MM.1S (cell line): ENCODE results near the gene PKHD1.

Experiments used
- EZH2 ChIP-seq: fragments of 300-600 bp; sonication (generic); optimal IDR thresholded peaks from 2 replicates; pipeline ENCODE3; 2017; ENCODE audit warnings: low read depth, mild to moderate bottlenecking, antibody characterized with exemption, low read length, mixed read lengths
- EZH2phosphoT487 ChIP-seq: fragments of 300-600 bp; sonication (generic); IDR thresholded peaks from 2 replicates; pipeline ENCODE4 v1.6.1; 2018; ENCODE audit warnings: antibody characterized with exemption, low read length
- TF ChIP-seq, protein P1 (sequence below): fragments of 300-600 bp; sonication (generic); IDR thresholded peaks from 2 replicates; pipeline ENCODE4 v1.5.1; 2016; ENCODE audit warnings: antibody characterized with exemption, low read length, mixed read lengths

DNA sequence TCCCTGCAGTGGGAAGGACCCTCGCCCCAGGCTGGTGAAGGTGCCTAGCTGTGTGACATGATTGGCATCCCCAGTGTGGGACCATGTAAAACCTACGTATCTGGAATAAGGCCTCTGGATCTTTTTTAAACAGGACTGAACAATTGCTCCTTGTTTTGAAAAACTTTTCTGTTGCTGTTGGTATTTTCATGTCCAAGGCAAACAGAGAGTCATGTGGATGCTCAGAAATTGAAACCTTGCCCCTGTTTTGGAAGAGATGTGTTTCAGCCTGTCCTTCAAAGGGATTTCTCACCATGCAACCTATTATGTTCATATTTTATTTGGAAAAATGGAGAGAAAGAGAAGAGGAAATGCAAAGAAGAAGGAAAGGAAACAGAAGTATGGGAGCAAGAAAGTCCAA lies 362.3 kb downstream of the PKHD1 start:
- TF ChIP-seq, protein P1, sequence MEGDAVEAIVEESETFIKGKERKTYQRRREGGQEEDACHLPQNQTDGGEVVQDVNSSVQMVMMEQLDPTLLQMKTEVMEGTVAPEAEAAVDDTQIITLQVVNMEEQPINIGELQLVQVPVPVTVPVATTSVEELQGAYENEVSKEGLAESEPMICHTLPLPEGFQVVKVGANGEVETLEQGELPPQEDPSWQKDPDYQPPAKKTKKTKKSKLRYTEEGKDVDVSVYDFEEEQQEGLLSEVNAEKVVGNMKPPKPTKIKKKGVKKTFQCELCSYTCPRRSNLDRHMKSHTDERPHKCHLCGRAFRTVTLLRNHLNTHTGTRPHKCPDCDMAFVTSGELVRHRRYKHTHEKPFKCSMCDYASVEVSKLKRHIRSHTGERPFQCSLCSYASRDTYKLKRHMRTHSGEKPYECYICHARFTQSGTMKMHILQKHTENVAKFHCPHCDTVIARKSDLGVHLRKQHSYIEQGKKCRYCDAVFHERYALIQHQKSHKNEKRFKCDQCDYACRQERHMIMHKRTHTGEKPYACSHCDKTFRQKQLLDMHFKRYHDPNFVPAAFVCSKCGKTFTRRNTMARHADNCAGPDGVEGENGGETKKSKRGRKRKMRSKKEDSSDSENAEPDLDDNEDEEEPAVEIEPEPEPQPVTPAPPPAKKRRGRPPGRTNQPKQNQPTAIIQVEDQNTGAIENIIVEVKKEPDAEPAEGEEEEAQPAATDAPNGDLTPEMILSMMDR, result no peak
- TF ChIP-seq EZH2phosphoT487 (no peak), EZH2 (no peak)
